Measurements from ENCODE around the gene SBF2. TPM values are rescaled to one million over a fixed set of nuclear protein-coding genes. Genes with fewer than 3 reads are reported as not detected.
"Not testable (repeated sequence)": the region's sequence is repeated elsewhere in the genome, so short reads cannot be mapped to it uniquely, and the experiment has no call there.

The SBF2 gene
- total RNA-seq, 1 donor from 2014 or later: 4.2 TPM

GRCh38 chr11:9930562-9931331 is 363.3 kb downstream of the SBF2 start:
- H3K4me1 Mint-ChIP-seq (ENCODE audit: low read depth); H3K27ac Mint-ChIP-seq; H3K27me3 Mint-ChIP-seq (ENCODE audit: low read depth); H3K4me3 Mint-ChIP-seq (ENCODE audit: low read depth); H3K36me3 Mint-ChIP-seq (ENCODE audit: low read depth); DNase-seq (ENCODE audit: low spot score); intact Hi-C loops (cut with micrococcal nuclease): not testable (repeated sequence)
- H3K9me3 Mint-ChIP-seq: peaks cover 12% of the 10 kb centered on the region

- intact Hi-C loops (cut with micrococcal nuclease): no loop called here
- no peaks in the 10 kb centered on the region for H3K27me3 Mint-ChIP-seq (ENCODE audit: low read depth)
- H3K4me1 Mint-ChIP-seq (ENCODE audit: low read depth): peaks cover 5% of the 10 kb centered on the region
- H3K4me3 Mint-ChIP-seq (ENCODE audit: low read depth): no peak overlapping the region
- peaks cover 4% of the 10 kb centered on the region for H3K36me3 Mint-ChIP-seq (ENCODE audit: low read depth)
- no peak for DNase-seq (ENCODE audit: low spot score)
- no peak overlapping the region for H3K27ac Mint-ChIP-seq
- H3K9me3 Mint-ChIP-seq: peaks cover 5% of the 10 kb centered on the region
Measured at GRCh38 chr11:9927670-9928069, 366.3 kb downstream of the SBF2 start.

- Mint-ChIP-seq H3K9me3 (no peaks in the 10 kb centered on the region), H3K4me3 (ENCODE audit: low read depth) (no peak overlapping the region), H3K4me1 (ENCODE audit: low read depth) (peaks cover 5% of the 10 kb centered on the region), H3K27ac (no peak overlapping the region), H3K36me3 (ENCODE audit: low read depth) (no peaks in the 10 kb centered on the region), H3K27me3 (ENCODE audit: low read depth) (no peaks in the 10 kb centered on the region)
- DNase-seq (ENCODE audit: low spot score): no peak
- intact Hi-C loops (cut with micrococcal nuclease): no loop called here
Measured at GRCh38 chr11:9923280-9923679, 370.7 kb downstream of the SBF2 start.

GRCh38 chr11:9922806-9923205 is 371.2 kb downstream of the SBF2 start:
- Mint-ChIP-seq H3K27me3 (ENCODE audit: low read depth) (no peaks in the 10 kb centered on the region), H3K36me3 (ENCODE audit: low read depth) (no peaks in the 10 kb centered on the region), H3K4me1 (ENCODE audit: low read depth) (peaks cover 5% of the 10 kb centered on the region), H3K27ac (no peak overlapping the region), H3K4me3 (ENCODE audit: low read depth) (no peak overlapping the region), H3K9me3 (no peaks in the 10 kb centered on the region)
- no peak for DNase-seq (ENCODE audit: low spot score)
- intact Hi-C loops (cut with micrococcal nuclease): no loop called here

- intact Hi-C loops (cut with micrococcal nuclease): no loop called here
- no peaks in the 10 kb centered on the region for H3K9me3 Mint-ChIP-seq
- no peak overlapping the region for H3K27ac Mint-ChIP-seq
- H3K36me3 Mint-ChIP-seq (ENCODE audit: low read depth): no peaks in the 10 kb centered on the region
- H3K4me3 Mint-ChIP-seq (ENCODE audit: low read depth): no peak overlapping the region
- no peaks in the 10 kb centered on the region for H3K27me3 Mint-ChIP-seq (ENCODE audit: low read depth)
- DNase-seq (ENCODE audit: low spot score): no peak
- no peaks in the 10 kb centered on the region for H3K4me1 Mint-ChIP-seq (ENCODE audit: low read depth)
Measured at GRCh38 chr11:9916480-9916879, 377.5 kb downstream of the SBF2 start.

GRCh38 chr11:9914064-9914463 is 380.0 kb downstream of the SBF2 start:
- Mint-ChIP-seq H3K4me3 (ENCODE audit: low read depth) (no peak overlapping the region), H3K27ac (no peak overlapping the region), H3K36me3 (ENCODE audit: low read depth) (no peaks in the 10 kb centered on the region), H3K9me3 (no peaks in the 10 kb centered on the region), H3K27me3 (ENCODE audit: low read depth) (no peaks in the 10 kb centered on the region), H3K4me1 (ENCODE audit: low read depth) (no peaks in the 10 kb centered on the region)
- DNase-seq (ENCODE audit: low spot score): no peak
- intact Hi-C loops (cut with micrococcal nuclease): no loop called here

- Mint-ChIP-seq H3K4me3 (ENCODE audit: low read depth) (no peak overlapping the region), H3K27ac (no peak overlapping the region), H3K27me3 (ENCODE audit: low read depth) (peaks cover 2% of the 10 kb centered on the region), H3K36me3 (ENCODE audit: low read depth) (no peaks in the 10 kb centered on the region), H3K4me1 (ENCODE audit: low read depth) (no peaks in the 10 kb centered on the region), H3K9me3 (no peaks in the 10 kb centered on the region)
- intact Hi-C loops (cut with micrococcal nuclease): no loop called here
- no peak for DNase-seq (ENCODE audit: low spot score)
Measured at GRCh38 chr11:9905960-9906791, 387.8 kb downstream of the SBF2 start.

- no peak overlapping the region for H3K27ac Mint-ChIP-seq
- peaks cover 2% of the 10 kb centered on the region for H3K27me3 Mint-ChIP-seq (ENCODE audit: low read depth)
- no peak overlapping the region for H3K4me3 Mint-ChIP-seq (ENCODE audit: low read depth)
- DNase-seq (ENCODE audit: low spot score): no peak
- H3K36me3 Mint-ChIP-seq (ENCODE audit: low read depth): no peaks in the 10 kb centered on the region
- no peaks in the 10 kb centered on the region for H3K9me3 Mint-ChIP-seq
- no peaks in the 10 kb centered on the region for H3K4me1 Mint-ChIP-seq (ENCODE audit: low read depth)
- intact Hi-C loops (cut with micrococcal nuclease): no loop called here
Measured at GRCh38 chr11:9905501-9905951, 388.5 kb downstream of the SBF2 start.

- H3K27me3 Mint-ChIP-seq (ENCODE audit: low read depth): peaks cover 6% of the 10 kb centered on the region
- no peaks in the 10 kb centered on the region for H3K9me3 Mint-ChIP-seq
- intact Hi-C loops (cut with micrococcal nuclease): no loop called here
- no peak overlapping the region for H3K4me3 Mint-ChIP-seq (ENCODE audit: low read depth)
- no peaks in the 10 kb centered on the region for H3K36me3 Mint-ChIP-seq (ENCODE audit: low read depth)
- no peaks in the 10 kb centered on the region for H3K4me1 Mint-ChIP-seq (ENCODE audit: low read depth)
- DNase-seq (ENCODE audit: low spot score): no peak
- no peak overlapping the region for H3K27ac Mint-ChIP-seq
Measured at GRCh38 chr11:9903579-9903978, 390.4 kb downstream of the SBF2 start.

- no peak overlapping the region for H3K4me3 Mint-ChIP-seq (ENCODE audit: low read depth)
- H3K27ac Mint-ChIP-seq: no peak overlapping the region
- intact Hi-C loops (cut with micrococcal nuclease): no loop called here
- no peaks in the 10 kb centered on the region for H3K9me3 Mint-ChIP-seq
- no peaks in the 10 kb centered on the region for H3K36me3 Mint-ChIP-seq (ENCODE audit: low read depth)
- no peaks in the 10 kb centered on the region for H3K4me1 Mint-ChIP-seq (ENCODE audit: low read depth)
- peaks cover 6% of the 10 kb centered on the region for H3K27me3 Mint-ChIP-seq (ENCODE audit: low read depth)
- no peak for DNase-seq (ENCODE audit: low spot score)
Measured at GRCh38 chr11:9901943-9902342, 392.1 kb downstream of the SBF2 start.

- intact Hi-C loops (cut with micrococcal nuclease); DNase-seq (ENCODE audit: low spot score); H3K9me3 Mint-ChIP-seq; H3K4me3 Mint-ChIP-seq (ENCODE audit: low read depth); H3K27ac Mint-ChIP-seq; H3K27me3 Mint-ChIP-seq (ENCODE audit: low read depth); H3K4me1 Mint-ChIP-seq (ENCODE audit: low read depth); H3K36me3 Mint-ChIP-seq (ENCODE audit: low read depth): not testable (repeated sequence)
Measured at GRCh38 chr11:9900253-9900652, 393.8 kb downstream of the SBF2 start.

GRCh38 chr11:9899676-9900075 is 394.3 kb downstream of the SBF2 start:
- H3K36me3 Mint-ChIP-seq (ENCODE audit: low read depth): no peaks in the 10 kb centered on the region
- H3K4me1 Mint-ChIP-seq (ENCODE audit: low read depth): no peaks in the 10 kb centered on the region
- H3K27me3 Mint-ChIP-seq (ENCODE audit: low read depth): peaks cover 6% of the 10 kb centered on the region
- H3K4me3 Mint-ChIP-seq (ENCODE audit: low read depth): no peak overlapping the region
- no peak for DNase-seq (ENCODE audit: low spot score)
- no peaks in the 10 kb centered on the region for H3K9me3 Mint-ChIP-seq
- intact Hi-C loops (cut with micrococcal nuclease): no loop called here
- H3K27ac Mint-ChIP-seq: no peak overlapping the region

- Mint-ChIP-seq H3K9me3 (no peaks in the 10 kb centered on the region), H3K27ac (no peak overlapping the region), H3K27me3 (ENCODE audit: low read depth) (peaks cover 4% of the 10 kb centered on the region), H3K36me3 (ENCODE audit: low read depth) (no peaks in the 10 kb centered on the region), H3K4me1 (ENCODE audit: low read depth) (no peaks in the 10 kb centered on the region), H3K4me3 (ENCODE audit: low read depth) (no peak overlapping the region)
- intact Hi-C loops (cut with micrococcal nuclease): no loop called here
- no peak for DNase-seq (ENCODE audit: low spot score)
Measured at GRCh38 chr11:9896902-9897301, 397.1 kb downstream of the SBF2 start.

Measured in activated T-helper 2 cell treated with anti-CD3 and anti-CD28 coated beads, Interferon-gamma antibody, Interleukin-2, Interleukin-4, amounts not matched to agents 10 μg/mL and 5 μg/mL and 100 μg/mL, durations not matched to agents 14 hours and 24 hours and 36 hours (primary cell).